ENCODE measurements around the gene USP11.

USP11 gene

GRCh38 chrX:47218280-47218919 lies 14.4 kb upstream of the USP11 start, which contains the start of gene CDK16:
Gene CDK16, plus strand, starts transcription at chrX:47218681. Its CDS starts 4,877 bp downstream, at chrX:47223558.
- Histone ChIP-seq H3K4me3 (peak within 1 kb of the TSS; percentile 78), H3K27ac (peak within 1 kb of the TSS; percentile 93 to 94)
- peak; percentile 91 for DNase-seq (ENCODE audit: low spot score)
- no peak for TF ChIP-seq CTCF (IDR thresholded peaks at IDR 0.05)

- peak overlapping the region; percentile 78 for H3K4me3 ChIP-seq
- H3K27ac ChIP-seq: peak overlapping the region; percentile 93 to 94
- no peak for TF ChIP-seq CTCF (IDR thresholded peaks at IDR 0.05)
- DNase-seq (ENCODE audit: low spot score): no peak
Measured at GRCh38 chrX:47218920-47219815, 13.6 kb upstream of the USP11 start.

- Histone ChIP-seq H3K27ac (no peak overlapping the region), H3K4me3 (no peak overlapping the region)
- DNase-seq (ENCODE audit: low spot score): no peak
- TF ChIP-seq CTCF (IDR thresholded peaks at IDR 0.05): no peak
Measured at GRCh38 chrX:47221756-47222155, 11.1 kb upstream of the USP11 start.

- Histone ChIP-seq H3K4me3 (no peak overlapping the region), H3K27ac (no peak overlapping the region)
- TF ChIP-seq CTCF (IDR thresholded peaks at IDR 0.05): no peak
- DNase-seq (ENCODE audit: low spot score): no peak
Measured at GRCh38 chrX:47222751-47223350, 10.0 kb upstream of the USP11 start.

- no peak for TF ChIP-seq CTCF (IDR thresholded peaks at IDR 0.05)
- DNase-seq (ENCODE audit: low spot score): no peak
- Histone ChIP-seq H3K4me3 (no peak overlapping the region), H3K27ac (no peak overlapping the region)
Measured at GRCh38 chrX:47223476-47224250, 9.1 kb upstream of the USP11 start.

GRCh38 chrX:47224266-47224895 lies 8.4 kb upstream of the USP11 start:
- Histone ChIP-seq H3K4me3 (no peak overlapping the region), H3K27ac (no peak overlapping the region)
- no peak for TF ChIP-seq CTCF (IDR thresholded peaks at IDR 0.05)
- no peak for DNase-seq (ENCODE audit: low spot score)

Data from coronary artery (tissue), 2 donors.